NCI-H1048 (cell line): ENCODE measurements around the gene OLIG2.

Experiments used
- DNase-seq: peaks from one replicate; lab custom pipeline; 2025; lab: John Stamatoyannopoulos, UW

OLIG2 gene

GRCh38 chr21:33064623-33065390 is 39.1 kb downstream of the OLIG2 start:
- DNase-seq, result no peak

GRCh38 chr21:33067043-33067442 is 41.3 kb downstream of the OLIG2 start:
- no peak for DNase-seq

- DNase-seq, result no peak
These were observed 41.7 kb downstream of the OLIG2 start for GRCh38 chr21:33067457-33067856.

- DNase-seq, result no peak
These were observed 43.5 kb downstream of the OLIG2 start for GRCh38 chr21:33069243-33069642.

- no peak for DNase-seq
These were observed 43.9 kb downstream of the OLIG2 start for GRCh38 chr21:33069645-33069993.

GRCh38 chr21:33069994-33070743 is 44.4 kb downstream of the OLIG2 start, which contains the start of gene OLIG1:
Gene OLIG1, plus strand, starts transcription at chr21:33070141. Its CDS starts 106 bp downstream, at chr21:33070247.
- peak; percentile 18 for DNase-seq

- no peak for DNase-seq
These were observed 44.9 kb downstream of the OLIG2 start for GRCh38 chr21:33070744-33070997.

- no peak for DNase-seq
These were observed 45.4 kb downstream of the OLIG2 start for GRCh38 chr21:33070998-33071769.

GRCh38 chr21:33071770-33072306 is 46.1 kb downstream of the OLIG2 start:
- no peak for DNase-seq

GRCh38 chr21:33073636-33074035 is 47.9 kb downstream of the OLIG2 start:
- DNase-seq, result no peak

- no peak for DNase-seq
These were observed 49.4 kb downstream of the OLIG2 start for GRCh38 chr21:33075128-33075527.

GRCh38 chr21:33075596-33076195 is 50.0 kb downstream of the OLIG2 start:
- no peak for DNase-seq

GRCh38 chr21:33076600-33077329 is 51.0 kb downstream of the OLIG2 start:
- no peak for DNase-seq
